K562 (cell line): Measurements from ENCODE around the gene TEX51.

Source experiments
- ELF1 ChIP-seq: fragments of 200-800 bp; sonication (Bioruptor generic); IDR thresholded peaks from 2 replicates; pipeline ENCODE4 v1.6.1; 2016; ENCODE audit warnings: missing genetic modification characterization, missing compliant biosample characterization
- PHF8 ChIP-seq: fragments of 200-600 bp; sonication (generic); IDR thresholded peaks from 2 replicates; pipeline ENCODE4 v1.6.1; 2012; ENCODE audit warnings: mixed run types, mild to moderate bottlenecking, inconsistent platforms, low read length, moderate library complexity, borderline replicate concordance
- ZNF274 ChIP-seq: IDR thresholded peaks from 2 replicates; pipeline ENCODE4 v1.6.1; 2011; ENCODE audit warnings: low read depth, mild to moderate bottlenecking, low read length, moderate library complexity, borderline replicate concordance
- ZNF3 ChIP-seq: fragments of 250-450 bp; sonication (Bioruptor Pico); IDR thresholded peaks from 2 replicates; pipeline ENCODE4 v1.5.0; 2021; ENCODE audit warnings: mild to moderate bottlenecking, moderate library complexity

GRCh38 chr2:126886916-126887280 lies 11.8 kb upstream of the TEX51 start:
- TF ChIP-seq PHF8: no peak
- TF ChIP-seq ZNF274: no peak
- TF ChIP-seq ELF1: no peak
- no peak for TF ChIP-seq ZNF3 (CRISPR knock-in tag)
